HEK293 (cell line): ENCODE data around the gene MCU.

Experiments used
- CTCF ChIP-seq: fragments of 450-650 bp; formaldehyde crosslinking; IDR thresholded peaks from 2 replicates; pipeline ENCODE4 v1.5.1; 2016; ENCODE audit warnings: missing biosample characterization, missing genetic modification characterization
- PRDM1 ChIP-seq: fragments of 450-650 bp; formaldehyde crosslinking; IDR thresholded peaks from 2 replicates; pipeline ENCODE4; 2016; ENCODE audit warnings: missing biosample characterization, missing genetic modification characterization
- REPIN1 ChIP-seq: fragments of 450-650 bp; formaldehyde crosslinking; IDR thresholded peaks from 2 replicates; pipeline ENCODE4 v1.5.1; 2017; ENCODE audit warnings: missing biosample characterization, missing genetic modification characterization, low read depth
- YY1 ChIP-seq: fragments of 450-650 bp; formaldehyde crosslinking; IDR thresholded peaks from 2 replicates; pipeline ENCODE4 v1.5.1; 2018; ENCODE audit warnings: missing biosample characterization, missing genetic modification characterization
- ZBTB17 ChIP-seq: fragments of 450-650 bp; formaldehyde crosslinking; IDR thresholded peaks from 2 replicates; pipeline ENCODE4 v1.5.1; 2016; ENCODE audit warnings: missing biosample characterization, missing genetic modification characterization
- ZBTB21 ChIP-seq: fragments of 450-650 bp; formaldehyde crosslinking; IDR thresholded peaks from 2 replicates; pipeline ENCODE4 v1.5.1; 2017; ENCODE audit warnings: missing biosample characterization, missing genetic modification characterization
- ZEB2 ChIP-seq: fragments of 450-650 bp; formaldehyde crosslinking; IDR thresholded peaks from 2 replicates; pipeline ENCODE4 v1.5.1; 2016; ENCODE audit warnings: missing biosample characterization, missing genetic modification characterization
- ZNF121 ChIP-seq: fragments of 450-650 bp; formaldehyde crosslinking; IDR thresholded peaks from 2 replicates; pipeline ENCODE4 v1.5.1; 2016; ENCODE audit warnings: missing biosample characterization, missing genetic modification characterization
- ZNF280D ChIP-seq: fragments of 450-650 bp; formaldehyde crosslinking; IDR thresholded peaks from 2 replicates; pipeline ENCODE4 v1.5.1; 2016; ENCODE audit warnings: missing biosample characterization, missing genetic modification characterization
- ZNF571 ChIP-seq: fragments of 450-650 bp; formaldehyde crosslinking; IDR thresholded peaks from 2 replicates; pipeline ENCODE4 v1.5.0; 2017; ENCODE audit warnings: missing biosample characterization, missing genetic modification characterization
- ZNF580 ChIP-seq: fragments of 450-650 bp; formaldehyde crosslinking; IDR thresholded peaks from 2 replicates; pipeline ENCODE4 v1.5.1; 2016; ENCODE audit warnings: missing biosample characterization, missing genetic modification characterization
- TF ChIP-seq, protein P1 (sequence below): fragments of 450-650 bp; formaldehyde crosslinking; IDR thresholded peaks from 2 replicates; pipeline ENCODE4 v1.5.1; 2016; ENCODE audit warnings: missing biosample characterization, missing genetic modification characterization

- TF ChIP-seq ZNF280D (tag by site-specific recombination) = no peak
- TF ChIP-seq CTCF (tag by site-specific recombination) = no peak
- TF ChIP-seq ZBTB17 (tag by site-specific recombination) = no peak
- no peak for TF ChIP-seq PRDM1
- TF ChIP-seq REPIN1 (tag by site-specific recombination) = no peak
- TF ChIP-seq ZNF121 (tag by site-specific recombination) = no peak
- no peak for TF ChIP-seq ZEB2
- no peak for TF ChIP-seq ZBTB21 (tag by site-specific recombination)
- no peak for TF ChIP-seq ZNF580 (tag by site-specific recombination)
- TF ChIP-seq YY1 = no peak
- TF ChIP-seq ZNF571 (tag by site-specific recombination) = no peak
- TF ChIP-seq, protein P1, sequence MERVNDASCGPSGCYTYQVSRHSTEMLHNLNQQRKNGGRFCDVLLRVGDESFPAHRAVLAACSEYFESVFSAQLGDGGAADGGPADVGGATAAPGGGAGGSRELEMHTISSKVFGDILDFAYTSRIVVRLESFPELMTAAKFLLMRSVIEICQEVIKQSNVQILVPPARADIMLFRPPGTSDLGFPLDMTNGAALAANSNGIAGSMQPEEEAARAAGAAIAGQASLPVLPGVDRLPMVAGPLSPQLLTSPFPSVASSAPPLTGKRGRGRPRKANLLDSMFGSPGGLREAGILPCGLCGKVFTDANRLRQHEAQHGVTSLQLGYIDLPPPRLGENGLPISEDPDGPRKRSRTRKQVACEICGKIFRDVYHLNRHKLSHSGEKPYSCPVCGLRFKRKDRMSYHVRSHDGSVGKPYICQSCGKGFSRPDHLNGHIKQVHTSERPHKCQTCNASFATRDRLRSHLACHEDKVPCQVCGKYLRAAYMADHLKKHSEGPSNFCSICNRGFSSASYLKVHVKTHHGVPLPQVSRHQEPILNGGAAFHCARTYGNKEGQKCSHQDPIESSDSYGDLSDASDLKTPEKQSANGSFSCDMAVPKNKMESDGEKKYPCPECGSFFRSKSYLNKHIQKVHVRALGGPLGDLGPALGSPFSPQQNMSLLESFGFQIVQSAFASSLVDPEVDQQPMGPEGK (tag by site-specific recombination) = no peak
Observed at GRCh38 chr10:72645263-72645858, 46.6 kb upstream of the MCU start.
